Endothelial cell of umbilical vein (primary cell): Measurements from ENCODE around the gene WDR26. TPM values are rescaled to one million over a fixed set of nuclear protein-coding genes. Genes with fewer than 3 reads are reported as not detected.
"Not testable (repeated sequence)": the region's sequence is repeated elsewhere in the genome, so short reads cannot be mapped to it uniquely, and the experiment has no call there.

Experiments
- BruUV-seq: library from RNA; stranded (reverse); fragments of 400-500 nt; replicated peaks from 2 replicates; lab custom pipeline; 2021; lab: Mats Ljungman, UMichigan
- CTCF ChIA-PET: fragments of 300-600, 350-600 bp; sonication (Branson Sonifier 250); formaldehyde crosslinking; loops from one replicate; lab custom pipeline; 2021; ENCODE audit warnings: antibody characterized with exemption, inconsistent platforms; lab: Charles Lee
- POLR2A ChIA-PET: fragments of 300-600, 350-600 bp; sonication (Branson Sonifier 250); formaldehyde crosslinking; loops from one replicate; lab custom pipeline; 2021; ENCODE audit warnings: antibody characterized with exemption, inconsistent platforms; lab: Charles Lee
- DNase-seq: peaks from one replicate; pipeline ENCODE4 v3.0.0-alpha.2; 2011; ENCODE audit warnings: low read depth, low spot score
- FAIRE-seq: peaks from 2 replicates; lab custom pipeline; 2011; peaks lifted over from hg19 to GRCh38; lab: Jason Lieb, UNC
- H2AFZ ChIP-seq: 2 replicates; pipeline ENCODE4 v1.6.0; 2012; ENCODE audit warnings: low read depth, low read length, control low read depth, inconsistent platforms
- H3K27ac ChIP-seq: 2 replicates; pipeline ENCODE4 v1.5.1; 2011; ENCODE audit warnings: low read depth, mild to moderate bottlenecking, control low read depth, low read length, moderate library complexity; ENCODE audit not compliant: insufficient read depth
- H3K27me3 ChIP-seq, 2 experiments: 2 replicates each; pipeline versions ENCODE4 v1.6.0 to v1.6.1; 2011; ENCODE audit warnings: low read length in 2 of 2, mixed read lengths in 1 of 2; ENCODE audit not compliant: control insufficient read depth in 2 of 2, insufficient read depth in 2 of 2
- H3K36me3 ChIP-seq, 2 experiments: 2 replicates in 1 of 2; 3 replicates in 1 of 2; pipeline ENCODE4 v1.5.1; 2011; ENCODE audit warnings: low read length in 2 of 2, mild to moderate bottlenecking in 1 of 2, moderate library complexity in 1 of 2; ENCODE audit not compliant: control insufficient read depth in 2 of 2, insufficient read depth in 2 of 2; ENCODE audit errors: extremely low read depth in 1 of 2
- H3K4me1 ChIP-seq: 3 replicates; pipeline ENCODE4 v1.5.1; 2011; ENCODE audit warnings: mild to moderate bottlenecking, low read length; ENCODE audit not compliant: control insufficient read depth, insufficient read depth; ENCODE audit errors: extremely low read depth
- H3K4me2 ChIP-seq: 2 replicates; pipeline ENCODE4 v1.6.1; 2011; ENCODE audit warnings: low read length, control low read depth, mixed read lengths; ENCODE audit not compliant: insufficient read depth
- H3K4me3 ChIP-seq, 3 experiments: fragments of 200-600 bp in 1 of 3; sonication (generic), shearing (Covaris generic) in 1 of 3; replicated peaks in 1 of 3; 2 replicates each; pipeline ENCODE4 v1.5.1; 2011 to 2016; ENCODE audit warnings: control low read depth in 3 of 3, low read length in 3 of 3, mild to moderate bottlenecking in 2 of 3, inconsistent platforms in 1 of 3, low read depth in 1 of 3, moderate library complexity in 1 of 3; ENCODE audit not compliant: insufficient read depth in 1 of 3
- H3K79me2 ChIP-seq: 2 replicates; pipeline ENCODE4 v1.6.0; 2012; ENCODE audit warnings: low read length, inconsistent platforms; ENCODE audit not compliant: control insufficient read depth, insufficient read depth
- H3K9ac ChIP-seq: replicated peaks from 2 replicates; pipeline ENCODE3; 2011; ENCODE audit warnings: low read length, control low read depth; ENCODE audit not compliant: insufficient read depth; ENCODE audit errors: extremely low read depth
- H3K9me1 ChIP-seq: replicated peaks from 3 replicates; pipeline ENCODE4 v1.6.0; 2011; ENCODE audit warnings: mild to moderate bottlenecking, low read length; ENCODE audit not compliant: control insufficient read depth, insufficient read depth; ENCODE audit errors: extremely low read depth
- H3K9me3 ChIP-seq: replicated peaks from 2 replicates; pipeline ENCODE4 v1.5.1; 2012; ENCODE audit warnings: low read length, inconsistent platforms; ENCODE audit not compliant: control insufficient read depth, insufficient read depth
- H4K20me1 ChIP-seq: replicated peaks from 2 replicates; pipeline ENCODE3; 2011; ENCODE audit warnings: mild to moderate bottlenecking, low read length; ENCODE audit not compliant: control insufficient read depth, insufficient read depth; ENCODE audit errors: extremely low read depth
- CTCF ChIP-seq, 2 donors: IDR thresholded peaks; 1 replicate in 1 of 2; 2 replicates in 1 of 2; pipeline ENCODE4 v1.5.1; 2011; ENCODE audit warnings: low read length in 2 of 2, mild to moderate bottlenecking in 2 of 2, moderate library complexity in 2 of 2, control low read depth in 1 of 2, inconsistent platforms in 1 of 2, low read depth in 1 of 2; ENCODE audit not compliant: insufficient read depth in 1 of 2; ENCODE audit errors: extremely low read depth in 1 of 2
- EZH2 ChIP-seq: IDR thresholded peaks from 2 replicates; pipeline ENCODE4 v1.6.1; 2012; ENCODE audit warnings: borderline replicate concordance, low read depth, mild to moderate bottlenecking, moderate library complexity, low read length, inconsistent platforms; ENCODE audit not compliant: severe bottlenecking
- FOS ChIP-seq: IDR thresholded peaks from 2 replicates; pipeline ENCODE4 v1.6.1; 2011; ENCODE audit warnings: mild to moderate bottlenecking, low read length, moderate library complexity, borderline replicate concordance; ENCODE audit not compliant: insufficient read depth
- GATA2 ChIP-seq: IDR thresholded peaks from 2 replicates; pipeline ENCODE4 v1.7.0; 2011; ENCODE audit warnings: low read depth, mild to moderate bottlenecking, moderate library complexity, mixed read lengths, low read length; ENCODE audit not compliant: insufficient read length, insufficient read depth
- JUN ChIP-seq: IDR thresholded peaks from 2 replicates; pipeline ENCODE4 v1.6.1; 2011; ENCODE audit warnings: borderline replicate concordance, low read depth; ENCODE audit not compliant: insufficient read length, insufficient read depth
- MAX ChIP-seq: IDR thresholded peaks from 2 replicates; pipeline ENCODE4 v1.6.1; 2011; ENCODE audit not compliant: insufficient read depth, insufficient read length
- MYC ChIP-seq: IDR thresholded peaks from one replicate; pipeline ENCODE4 v1.6.1; 2011; ENCODE audit warnings: mild to moderate bottlenecking, low read depth, low read length
- POLR2A ChIP-seq: IDR thresholded peaks from 2 replicates; pipeline ENCODE4 v1.6.1; 2012; ENCODE audit warnings: low read depth, mild to moderate bottlenecking, control low read depth, low read length
- POLR2AphosphoS5 ChIP-seq: IDR thresholded peaks from 2 replicates; pipeline ENCODE4 v1.6.1; 2012; ENCODE audit warnings: low read depth, mild to moderate bottlenecking, control low read depth, low read length, moderate library complexity; ENCODE audit not compliant: insufficient read depth
- dilution Hi-C: fragments of 300-500 bp; cut with MboI; formaldehyde crosslinking; loops from one replicate; pipeline ENCODE4 v1.15.0; 2019; ENCODE audit warnings: low sequenced_read_pairs; ENCODE audit not compliant: extremely low pct_ligation_motif_present
- intact Hi-C: fragments of 100-400 bp; cut with micrococcal nuclease; formaldehyde crosslinking; loops from one replicate; pipeline ENCODE4 v1.10.0; 2022
- polyA plus RNA-seq, 4 experiments: library from polyadenylated mRNA; depleted of rRNA in 3 of 4; stranded (reverse) in 3 of 4; unstranded in 1 of 4; fragments of >200 nt; gene quantifications; 2 replicates each; pipeline versions ENCODE4 v1.2.1 to v1.2.3, GENCODE V29; 2011 to 2012; ENCODE audit warnings: missing spikeins in 1 of 4
- total RNA-seq: library from RNA; stranded (reverse); gene quantifications from 2 replicates; pipeline ENCODE4 v1.2.3, GENCODE V29; 2021

The WDR26 gene
- total and polyA plus RNA-seq, 2 donors (not counting 3 experiments of a cell fraction or from before 2014, with no cell fraction given) = 26.7 to 92.4 TPM

GRCh38 chr1:224349716-224350115 is 84.9 kb downstream of the WDR26 start:
- H3K27ac ChIP-seq, dilution Hi-C loops, H3K36me3 ChIP-seq, H4K20me1 ChIP-seq, DNase-seq, BruUV-seq, H3K9me1 ChIP-seq, H3K4me3 ChIP-seq, CTCF ChIA-PET, H3K9me3 ChIP-seq, H2AFZ ChIP-seq, H3K79me2 ChIP-seq, H3K9ac ChIP-seq, intact Hi-C loops, H3K27me3 ChIP-seq, H3K4me1 ChIP-seq, H3K4me2 ChIP-seq, POLR2A ChIA-PET, FAIRE-seq: not testable (repeated sequence)

GRCh38 chr1:224348137-224348536 is 86.5 kb downstream of the WDR26 start:
- Histone ChIP-seq H3K36me3 (no peaks in the 10 kb centered on the region), H3K27ac (no peak overlapping the region), H2AFZ (no peak overlapping the region), H3K9ac (no peak overlapping the region), H3K9me3 (peaks cover 2% of the 10 kb centered on the region), H3K79me2 (no peaks in the 10 kb centered on the region), H3K27me3 (peaks cover 0 to 2% of the 10 kb centered on the region in 2 experiments), H3K4me2 (no peak overlapping the region), H4K20me1 (no peaks in the 10 kb centered on the region), H3K9me1 (no peaks in the 10 kb centered on the region), H3K4me1 (no peaks in the 10 kb centered on the region), H3K4me3 (no peak overlapping the region)
- no peak for FAIRE-seq
- dilution Hi-C loops (no loop called here), intact Hi-C loops (no loop called here)
- ChIA-PET CTCF (no interaction called here), POLR2A (no interaction called here)
- TF ChIP-seq MAX (no peak), POLR2AphosphoS5 (no peak), JUN (no peak), MYC (no peak), POLR2A (no peak), FOS (no peak), GATA2 (no peak), CTCF (IDR thresholded peaks at IDR 0.05; ENCODE audit: extremely low read depth in 1 of 2, insufficient read depth in 1 of 2, low read depth in 1 of 2, low read length in 2 of 2) (no peak), EZH2 (no peak)
- no peak for DNase-seq
- BruUV-seq = no TSS peak
